K562 (cell line): ENCODE results near the gene DELE1. TPM values are rescaled to one million over a fixed set of nuclear protein-coding genes. Genes with fewer than 3 reads are reported as not detected.

Source experiments
- CCAR2 ChIP-seq: fragments of 200-400 bp; formaldehyde crosslinking; IDR thresholded peaks from 2 replicates; pipeline ENCODE4 v1.6.1; 2017; ENCODE audit warnings: mild to moderate bottlenecking, low read depth, low read length
- POLR2AphosphoS2 ChIP-seq: IDR thresholded peaks from 2 replicates; pipeline ENCODE4 v1.6.1; 2012; ENCODE audit warnings: low read length, improper control_type of control experiment
- SIX5 ChIP-seq, 2 experiments: IDR thresholded peaks; 2 replicates each; pipeline ENCODE4 v1.6.1; 2011; ENCODE audit warnings: low read length in 2 of 2, borderline replicate concordance in 1 of 2, low read depth in 1 of 2, mild to moderate bottlenecking in 1 of 2, moderate library complexity in 1 of 2; ENCODE audit not compliant: insufficient read depth in 1 of 2
- ZFP1 ChIP-seq: fragments of 450-650 bp; formaldehyde crosslinking; IDR thresholded peaks from 2 replicates; pipeline ENCODE4 v1.4.0; 2020; ENCODE audit warnings: mild to moderate bottlenecking, mixed read lengths
- ZNF274 ChIP-seq: IDR thresholded peaks from 2 replicates; pipeline ENCODE4 v1.6.1; 2011; ENCODE audit warnings: low read depth, mild to moderate bottlenecking, low read length, moderate library complexity, borderline replicate concordance
- ZNF551 ChIP-seq: fragments of 250-450 bp; sonication (Bioruptor Pico); IDR thresholded peaks from 2 replicates; pipeline ENCODE4 v1.5.0; 2021; ENCODE audit warnings: mild to moderate bottlenecking, moderate library complexity
- polyA plus RNA-seq, 8 experiments: library from polyadenylated mRNA; depleted of rRNA in 4 of 8; stranded (reverse) in 5 of 8; unstranded in 3 of 8; fragments of >200 nt; fragmentation: Nextera tagmentation in 2 of 8; fragmentation: Illumina TruSeq in 1 of 8; extraction: Ambion mirVana in 2 of 8; extraction: Trizol in 1 of 8; gene quantifications; 2 replicates each; pipeline versions ENCODE4 v1.2.1 to v1.2.3, GENCODE V29; 2011 to 2014; ENCODE audit warnings: inconsistent platforms in 1 of 8, missing spikeins in 1 of 8
- total RNA-seq, 7 experiments: library from RNA; depleted of rRNA in 6 of 7; stranded (reverse); fragments of >200 nt in 6 of 7; fragmentation: Illumina TruSeq in 2 of 7; extraction: Trizol in 2 of 7; gene quantifications; 2 replicates each; pipeline versions ENCODE4 v1.2.1 to v1.2.3, GENCODE V29; 2011 to 2021; ENCODE audit warnings: low replicate concordance in 1 of 7
- TF ChIP-seq, protein P1 (sequence below), 2 experiments: fragments of 450-650 bp; IDR thresholded peaks; 2 replicates each; pipeline ENCODE4 v1.6.1; 2018; ENCODE audit warnings: mild to moderate bottlenecking in 2 of 2, low read depth in 1 of 2; ENCODE audit not compliant: partially characterized antibody in 2 of 2
- TF ChIP-seq, protein P2 (sequence below): fragments of 450-650 bp; conservative IDR thresholded peaks from 2 replicates; pipeline ENCODE4 v1.6.1; 2016; ENCODE audit warnings: missing genetic modification characterization, low read depth, mild to moderate bottlenecking, missing compliant biosample characterization, moderate library complexity
- TF ChIP-seq, protein P3 (sequence below): fragments of 250-450 bp; sonication (Bioruptor Pico); IDR thresholded peaks from 2 replicates; pipeline ENCODE4 v1.4.0; 2020; ENCODE audit warnings: mild to moderate bottlenecking, moderate library complexity
- TF ChIP-seq, protein P4 (sequence below): sonication (generic); formaldehyde crosslinking; IDR thresholded peaks from 2 replicates; pipeline ENCODE4 v1.8.1; 2023; ENCODE audit warnings: mild to moderate bottlenecking, missing genetic modification reagents
- TF ChIP-seq, protein P5 (sequence below): fragments of 450-650 bp; formaldehyde crosslinking; IDR thresholded peaks from 2 replicates; pipeline ENCODE4 v1.4.0; 2020; ENCODE audit warnings: mild to moderate bottlenecking, moderate library complexity
- TF ChIP-seq, protein P6 (sequence below): sonication (generic); formaldehyde crosslinking; IDR thresholded peaks from 2 replicates; pipeline ENCODE4 v1.8.0; 2022; ENCODE audit warnings: mild to moderate bottlenecking, missing genetic modification reagents

Gene DELE1
- total and polyA plus RNA-seq, 9 of the 15 experiments (the other 6 are each of a cell fraction or from before 2014, with no cell fraction given) = 16.6 to 74.4 (median 49.8) TPM

DNA sequence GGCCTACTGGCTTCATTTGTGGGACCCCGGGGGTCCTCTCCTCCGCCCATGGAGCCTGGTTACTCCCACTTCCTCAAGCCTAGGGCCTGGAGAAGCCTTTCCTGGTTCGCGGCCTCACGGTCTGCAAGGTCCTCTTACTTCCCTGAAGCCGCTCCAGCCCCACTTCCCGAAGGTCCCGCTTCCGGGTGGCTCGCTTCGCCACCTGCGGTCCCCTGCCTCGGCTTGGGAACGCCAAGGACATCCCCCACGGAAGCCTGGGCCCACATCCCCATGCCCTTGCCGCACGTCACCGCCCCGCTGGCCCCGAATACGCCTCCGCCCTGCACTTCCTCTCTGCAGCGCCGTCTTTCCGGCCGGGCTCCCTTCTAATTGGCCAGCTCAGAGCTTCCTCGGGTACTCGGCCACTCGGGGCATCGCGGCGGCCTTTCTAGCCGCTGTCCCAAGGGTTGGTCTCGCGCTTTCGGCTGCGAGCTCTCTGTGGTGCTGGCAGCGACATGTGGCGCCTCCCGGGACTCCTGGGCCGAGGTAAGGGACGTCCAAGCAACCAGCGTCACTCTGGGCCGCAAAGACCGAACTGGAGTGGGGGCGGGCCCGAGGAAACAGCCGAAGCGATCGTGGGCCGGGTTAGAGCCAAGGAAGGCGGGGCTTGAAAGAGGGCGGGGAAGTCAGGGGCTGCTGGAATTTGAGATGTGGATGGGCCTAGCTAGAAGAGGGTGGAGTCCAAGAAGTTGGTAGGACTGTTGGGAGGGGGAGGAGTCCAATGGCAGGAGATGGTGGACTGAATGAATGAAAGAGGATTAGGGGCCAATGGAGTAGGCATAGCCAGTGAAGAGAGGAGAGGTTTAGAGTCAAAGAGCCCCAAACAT lies at the start of gene DELE1 (continued):
- TF ChIP-seq, protein P1, sequence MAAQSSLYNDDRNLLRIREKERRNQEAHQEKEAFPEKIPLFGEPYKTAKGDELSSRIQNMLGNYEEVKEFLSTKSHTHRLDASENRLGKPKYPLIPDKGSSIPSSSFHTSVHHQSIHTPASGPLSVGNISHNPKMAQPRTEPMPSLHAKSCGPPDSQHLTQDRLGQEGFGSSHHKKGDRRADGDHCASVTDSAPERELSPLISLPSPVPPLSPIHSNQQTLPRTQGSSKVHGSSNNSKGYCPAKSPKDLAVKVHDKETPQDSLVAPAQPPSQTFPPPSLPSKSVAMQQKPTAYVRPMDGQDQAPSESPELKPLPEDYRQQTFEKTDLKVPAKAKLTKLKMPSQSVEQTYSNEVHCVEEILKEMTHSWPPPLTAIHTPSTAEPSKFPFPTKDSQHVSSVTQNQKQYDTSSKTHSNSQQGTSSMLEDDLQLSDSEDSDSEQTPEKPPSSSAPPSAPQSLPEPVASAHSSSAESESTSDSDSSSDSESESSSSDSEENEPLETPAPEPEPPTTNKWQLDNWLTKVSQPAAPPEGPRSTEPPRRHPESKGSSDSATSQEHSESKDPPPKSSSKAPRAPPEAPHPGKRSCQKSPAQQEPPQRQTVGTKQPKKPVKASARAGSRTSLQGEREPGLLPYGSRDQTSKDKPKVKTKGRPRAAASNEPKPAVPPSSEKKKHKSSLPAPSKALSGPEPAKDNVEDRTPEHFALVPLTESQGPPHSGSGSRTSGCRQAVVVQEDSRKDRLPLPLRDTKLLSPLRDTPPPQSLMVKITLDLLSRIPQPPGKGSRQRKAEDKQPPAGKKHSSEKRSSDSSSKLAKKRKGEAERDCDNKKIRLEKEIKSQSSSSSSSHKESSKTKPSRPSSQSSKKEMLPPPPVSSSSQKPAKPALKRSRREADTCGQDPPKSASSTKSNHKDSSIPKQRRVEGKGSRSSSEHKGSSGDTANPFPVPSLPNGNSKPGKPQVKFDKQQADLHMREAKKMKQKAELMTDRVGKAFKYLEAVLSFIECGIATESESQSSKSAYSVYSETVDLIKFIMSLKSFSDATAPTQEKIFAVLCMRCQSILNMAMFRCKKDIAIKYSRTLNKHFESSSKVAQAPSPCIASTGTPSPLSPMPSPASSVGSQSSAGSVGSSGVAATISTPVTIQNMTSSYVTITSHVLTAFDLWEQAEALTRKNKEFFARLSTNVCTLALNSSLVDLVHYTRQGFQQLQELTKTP (IDR thresholded peaks at IDR 0.05; ENCODE audit: low read depth in 1 of 2, partially characterized antibody in 2 of 2) = no peak
- TF ChIP-seq CCAR2 = no peak
- TF ChIP-seq ZNF551 (CRISPR knock-in tag) = no peak
- TF ChIP-seq POLR2AphosphoS2 = no peak
- TF ChIP-seq, protein P2, sequence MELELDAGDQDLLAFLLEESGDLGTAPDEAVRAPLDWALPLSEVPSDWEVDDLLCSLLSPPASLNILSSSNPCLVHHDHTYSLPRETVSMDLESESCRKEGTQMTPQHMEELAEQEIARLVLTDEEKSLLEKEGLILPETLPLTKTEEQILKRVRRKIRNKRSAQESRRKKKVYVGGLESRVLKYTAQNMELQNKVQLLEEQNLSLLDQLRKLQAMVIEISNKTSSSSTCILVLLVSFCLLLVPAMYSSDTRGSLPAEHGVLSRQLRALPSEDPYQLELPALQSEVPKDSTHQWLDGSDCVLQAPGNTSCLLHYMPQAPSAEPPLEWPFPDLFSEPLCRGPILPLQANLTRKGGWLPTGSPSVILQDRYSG (tag) = no peak
- TF ChIP-seq, protein P3, sequence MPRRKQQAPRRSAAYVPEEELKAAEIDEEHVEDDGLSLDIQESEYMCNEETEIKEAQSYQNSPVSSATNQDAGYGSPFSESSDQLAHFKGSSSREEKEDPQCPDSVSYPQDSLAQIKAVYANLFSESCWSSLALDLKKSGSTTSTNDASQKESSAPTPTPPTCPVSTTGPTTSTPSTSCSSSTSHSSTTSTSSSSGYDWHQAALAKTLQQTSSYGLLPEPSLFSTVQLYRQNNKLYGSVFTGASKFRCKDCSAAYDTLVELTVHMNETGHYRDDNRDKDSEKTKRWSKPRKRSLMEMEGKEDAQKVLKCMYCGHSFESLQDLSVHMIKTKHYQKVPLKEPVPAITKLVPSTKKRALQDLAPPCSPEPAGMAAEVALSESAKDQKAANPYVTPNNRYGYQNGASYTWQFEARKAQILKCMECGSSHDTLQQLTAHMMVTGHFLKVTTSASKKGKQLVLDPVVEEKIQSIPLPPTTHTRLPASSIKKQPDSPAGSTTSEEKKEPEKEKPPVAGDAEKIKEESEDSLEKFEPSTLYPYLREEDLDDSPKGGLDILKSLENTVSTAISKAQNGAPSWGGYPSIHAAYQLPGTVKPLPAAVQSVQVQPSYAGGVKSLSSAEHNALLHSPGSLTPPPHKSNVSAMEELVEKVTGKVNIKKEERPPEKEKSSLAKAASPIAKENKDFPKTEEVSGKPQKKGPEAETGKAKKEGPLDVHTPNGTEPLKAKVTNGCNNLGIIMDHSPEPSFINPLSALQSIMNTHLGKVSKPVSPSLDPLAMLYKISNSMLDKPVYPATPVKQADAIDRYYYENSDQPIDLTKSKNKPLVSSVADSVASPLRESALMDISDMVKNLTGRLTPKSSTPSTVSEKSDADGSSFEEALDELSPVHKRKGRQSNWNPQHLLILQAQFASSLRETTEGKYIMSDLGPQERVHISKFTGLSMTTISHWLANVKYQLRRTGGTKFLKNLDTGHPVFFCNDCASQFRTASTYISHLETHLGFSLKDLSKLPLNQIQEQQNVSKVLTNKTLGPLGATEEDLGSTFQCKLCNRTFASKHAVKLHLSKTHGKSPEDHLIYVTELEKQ (CRISPR knock-in tag) = no peak
- TF ChIP-seq, protein P4, sequence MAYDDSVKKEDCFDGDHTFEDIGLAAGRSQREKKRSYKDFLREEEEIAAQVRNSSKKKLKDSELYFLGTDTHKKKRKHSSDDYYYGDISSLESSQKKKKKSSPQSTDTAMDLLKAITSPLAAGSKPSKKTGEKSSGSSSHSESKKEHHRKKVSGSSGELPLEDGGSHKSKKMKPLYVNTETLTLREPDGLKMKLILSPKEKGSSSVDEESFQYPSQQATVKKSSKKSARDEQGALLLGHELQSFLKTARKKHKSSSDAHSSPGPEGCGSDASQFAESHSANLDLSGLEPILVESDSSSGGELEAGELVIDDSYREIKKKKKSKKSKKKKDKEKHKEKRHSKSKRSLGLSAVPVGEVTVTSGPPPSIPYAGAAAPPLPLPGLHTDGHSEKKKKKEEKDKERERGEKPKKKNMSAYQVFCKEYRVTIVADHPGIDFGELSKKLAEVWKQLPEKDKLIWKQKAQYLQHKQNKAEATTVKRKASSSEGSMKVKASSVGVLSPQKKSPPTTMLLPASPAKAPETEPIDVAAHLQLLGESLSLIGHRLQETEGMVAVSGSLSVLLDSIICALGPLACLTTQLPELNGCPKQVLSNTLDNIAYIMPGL (CRISPR knock-in tag) = no peak
- no peak for TF ChIP-seq ZFP1 (CRISPR knock-in tag)
- no peak for TF ChIP-seq ZNF274
- no peak for TF ChIP-seq SIX5 (IDR thresholded peaks at IDR 0.05; ENCODE audit: borderline replicate concordance in 1 of 2, insufficient read depth in 1 of 2, low read depth in 1 of 2, low read length in 2 of 2)
- TF ChIP-seq, protein P5, sequence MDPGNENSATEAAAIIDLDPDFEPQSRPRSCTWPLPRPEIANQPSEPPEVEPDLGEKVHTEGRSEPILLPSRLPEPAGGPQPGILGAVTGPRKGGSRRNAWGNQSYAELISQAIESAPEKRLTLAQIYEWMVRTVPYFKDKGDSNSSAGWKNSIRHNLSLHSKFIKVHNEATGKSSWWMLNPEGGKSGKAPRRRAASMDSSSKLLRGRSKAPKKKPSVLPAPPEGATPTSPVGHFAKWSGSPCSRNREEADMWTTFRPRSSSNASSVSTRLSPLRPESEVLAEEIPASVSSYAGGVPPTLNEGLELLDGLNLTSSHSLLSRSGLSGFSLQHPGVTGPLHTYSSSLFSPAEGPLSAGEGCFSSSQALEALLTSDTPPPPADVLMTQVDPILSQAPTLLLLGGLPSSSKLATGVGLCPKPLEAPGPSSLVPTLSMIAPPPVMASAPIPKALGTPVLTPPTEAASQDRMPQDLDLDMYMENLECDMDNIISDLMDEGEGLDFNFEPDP (CRISPR knock-in tag) = no peak
- TF ChIP-seq, protein P6, sequence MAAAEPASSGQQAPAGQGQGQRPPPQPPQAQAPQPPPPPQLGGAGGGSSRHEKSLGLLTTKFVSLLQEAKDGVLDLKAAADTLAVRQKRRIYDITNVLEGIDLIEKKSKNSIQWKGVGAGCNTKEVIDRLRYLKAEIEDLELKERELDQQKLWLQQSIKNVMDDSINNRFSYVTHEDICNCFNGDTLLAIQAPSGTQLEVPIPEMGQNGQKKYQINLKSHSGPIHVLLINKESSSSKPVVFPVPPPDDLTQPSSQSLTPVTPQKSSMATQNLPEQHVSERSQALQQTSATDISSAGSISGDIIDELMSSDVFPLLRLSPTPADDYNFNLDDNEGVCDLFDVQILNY = peak; percentile 78; the same call in 1 of the 2 replicates
